H1 (cell line): ENCODE results near the gene CDHR5. TPM values are rescaled to one million over a fixed set of nuclear protein-coding genes. Genes with fewer than 3 reads are reported as not detected.

Experiments
- CTCF ChIA-PET: fragments of 300-600 bp; sonication (Branson Sonifier 250); formaldehyde crosslinking; loops from one replicate; lab custom pipeline; 2021; ENCODE audit not compliant: partially characterized antibody; lab: Charles Lee
- POLR2A ChIA-PET: fragments of 300-600 bp; sonication (Branson Sonifier 250); formaldehyde crosslinking; loops from one replicate; lab custom pipeline; 2021; ENCODE audit warnings: inconsistent platforms; ENCODE audit not compliant: partially characterized antibody; lab: Charles Lee
- DNase-seq, 2 experiments: peaks; one replicate each; pipeline versions ENCODE4 v3.0.0 to v3.0.0-alpha.2; 2010 to 2022; ENCODE audit warnings: low spot score in 2 of 2, low read depth in 1 of 2, mixed read lengths in 1 of 2
- FAIRE-seq: peaks from 2 replicates; lab custom pipeline; 2011; peaks lifted over from hg19 to GRCh38; lab: Jason Lieb, UNC
- H2AFZ ChIP-seq: 2 replicates; pipeline ENCODE4 v1.8.1; 2012; ENCODE audit warnings: low read length, inconsistent platforms
- H2AK5ac ChIP-seq: 2 replicates; pipeline ENCODE4 v1.6.1; 2013; ENCODE audit warnings: low read depth, low read length
- H2BK120ac ChIP-seq: replicated peaks from 2 replicates; pipeline ENCODE3; 2013; ENCODE audit warnings: low read depth, low read length, inconsistent platforms
- H2BK12ac ChIP-seq: 2 replicates; pipeline ENCODE4 v1.6.1; 2013; ENCODE audit warnings: low read depth, low read length
- H2BK15ac ChIP-seq: 2 replicates; pipeline ENCODE4 v1.6.1; 2013; ENCODE audit warnings: low read length
- H2BK20ac ChIP-seq: 2 replicates; pipeline ENCODE4 v1.6.1; 2013; ENCODE audit warnings: low read length
- H2BK5ac ChIP-seq: 2 replicates; pipeline ENCODE4 v1.6.1; 2013; ENCODE audit warnings: low read depth, low read length
- H3K14ac ChIP-seq: 2 replicates; pipeline ENCODE4 v1.6.1; 2013; ENCODE audit warnings: inconsistent platforms; ENCODE audit not compliant: insufficient read length
- H3K18ac ChIP-seq: 2 replicates; pipeline ENCODE4 v1.6.1; 2013; ENCODE audit warnings: low read length; ENCODE audit errors: extremely low read depth
- H3K23ac ChIP-seq: 2 replicates; pipeline ENCODE4 v1.6.1; 2013; ENCODE audit warnings: inconsistent platforms; ENCODE audit not compliant: insufficient read length
- H3K23me2 ChIP-seq: 2 replicates; pipeline ENCODE4 v1.6.1; 2013; ENCODE audit warnings: low read depth, low read length
- H3K27ac ChIP-seq: 2 replicates; pipeline ENCODE4 v1.6.1; 2011; ENCODE audit warnings: low read depth, low read length, inconsistent platforms
- H3K27me3 ChIP-seq, 4 experiments: replicated peaks in 1 of 4; 1 replicate in 1 of 4; 2 replicates in 3 of 4; pipeline versions ENCODE4 v1.6.1 to v1.8.1; 2011 to 2013; ENCODE audit warnings: low read length in 3 of 4, mild to moderate bottlenecking in 3 of 4, inconsistent platforms in 2 of 4, mixed read lengths in 2 of 4, moderate library complexity in 1 of 4; ENCODE audit not compliant: control insufficient read depth in 3 of 4, insufficient read depth in 3 of 4; ENCODE audit errors: extremely low read depth in 1 of 4
- H3K36me3 ChIP-seq, 4 experiments: 2 replicates each; pipeline versions ENCODE4 v1.6.1 to v1.8.1; 2011 to 2013; ENCODE audit warnings: mild to moderate bottlenecking in 4 of 4, low read length in 3 of 4, moderate library complexity in 2 of 4, control low read depth in 1 of 4, inconsistent platforms in 1 of 4; ENCODE audit not compliant: insufficient read depth in 4 of 4, control insufficient read depth in 2 of 4
- H3K4ac ChIP-seq: replicated peaks from 2 replicates; pipeline ENCODE3; 2013; ENCODE audit warnings: low read length, low read depth, mixed read lengths, inconsistent platforms; ENCODE audit not compliant: insufficient read length
- H3K4me1 ChIP-seq, 4 experiments: replicated peaks in 1 of 4; 1 replicate in 1 of 4; 2 replicates in 3 of 4; pipeline versions ENCODE4 v1.6.1 to v1.8.1; 2011 to 2013; ENCODE audit warnings: low read length in 3 of 4, inconsistent platforms in 2 of 4, mixed read lengths in 1 of 4; ENCODE audit not compliant: insufficient read depth in 4 of 4, control insufficient read depth in 3 of 4
- H3K4me2 ChIP-seq, 2 experiments: 2 replicates each; pipeline versions ENCODE4 v1.6.1 to v1.8.1; 2011 to 2013; ENCODE audit warnings: low read depth in 2 of 2, low read length in 2 of 2, control low read depth in 1 of 2, inconsistent platforms in 1 of 2, mild to moderate bottlenecking in 1 of 2; ENCODE audit not compliant: insufficient read depth in 1 of 2
- H3K4me3 ChIP-seq, 4 experiments: fragments of 200-600, 300-600 bp in 1 of 4; sonication (generic), shearing (Covaris generic), sonication (Bioruptor Twin) in 1 of 4; 2 replicates each; pipeline versions ENCODE4 v1.5.1 to v1.8.1; 2011 to 2016; ENCODE audit warnings: low read length in 4 of 4, low read depth in 3 of 4, control low read depth in 2 of 4, inconsistent platforms in 2 of 4, mild to moderate bottlenecking in 2 of 4, mixed read lengths in 1 of 4, moderate library complexity in 1 of 4; ENCODE audit not compliant: insufficient read depth in 2 of 4; ENCODE audit errors: extremely low read depth in 1 of 4
- H3K56ac ChIP-seq: replicated peaks from 2 replicates; pipeline ENCODE3; 2013; ENCODE audit warnings: low read depth, mild to moderate bottlenecking, mixed read lengths, low read length, inconsistent platforms; ENCODE audit not compliant: insufficient read length
- H3K79me1 ChIP-seq: 2 replicates; pipeline ENCODE4 v1.6.1; 2013; ENCODE audit warnings: low read depth, low read length, control low read depth
- H3K79me2 ChIP-seq, 2 experiments: 2 replicates each; pipeline versions ENCODE4 v1.6.1 to v1.8.1; 2012 to 2013; ENCODE audit warnings: low read length in 2 of 2, mild to moderate bottlenecking in 2 of 2, inconsistent platforms in 1 of 2; ENCODE audit not compliant: insufficient read depth in 2 of 2, control insufficient read depth in 1 of 2
- H3K9ac ChIP-seq, 4 experiments: replicated peaks in 1 of 4; 1 replicate in 1 of 4; 2 replicates in 3 of 4; pipeline versions ENCODE4 v1.6.1 to v1.8.1; 2011 to 2013; ENCODE audit warnings: low read depth in 3 of 4, low read length in 3 of 4, control low read depth in 2 of 4, mild to moderate bottlenecking in 2 of 4, moderate library complexity in 2 of 4, inconsistent platforms in 1 of 4; ENCODE audit errors: extremely low read depth in 1 of 4
- H3K9me3 ChIP-seq, 2 experiments: 2 replicates each; pipeline versions ENCODE4 v1.6.1 to v1.8.1; 2012 to 2013; ENCODE audit warnings: mild to moderate bottlenecking in 2 of 2, moderate library complexity in 2 of 2, control low read depth in 1 of 2, inconsistent platforms in 1 of 2, low read depth in 1 of 2, low read length in 1 of 2, mixed read lengths in 1 of 2; ENCODE audit not compliant: insufficient read depth in 2 of 2
- H4K20me1 ChIP-seq, 2 experiments: replicated peaks in 1 of 2; 2 replicates each; pipeline versions ENCODE3 to v1.8.1; 2011 to 2013; ENCODE audit warnings: inconsistent platforms in 2 of 2, low read length in 2 of 2, mild to moderate bottlenecking in 1 of 2; ENCODE audit not compliant: insufficient read depth in 2 of 2, control insufficient read depth in 1 of 2
- H4K5ac ChIP-seq: 2 replicates; pipeline ENCODE4 v1.6.1; 2013; ENCODE audit warnings: low read length, low read depth, mixed read lengths, inconsistent platforms; ENCODE audit not compliant: insufficient read length
- H4K8ac ChIP-seq: 2 replicates; pipeline ENCODE4 v1.8.0; 2013; ENCODE audit warnings: mild to moderate bottlenecking, moderate library complexity, low read length, inconsistent platforms; ENCODE audit not compliant: insufficient read depth; ENCODE audit errors: extremely low read depth
- H4K91ac ChIP-seq: replicated peaks from 2 replicates; pipeline ENCODE3; 2013; ENCODE audit warnings: low read length, mixed read lengths, inconsistent platforms; ENCODE audit not compliant: insufficient read length
- BCL11A ChIP-seq, 2 experiments: IDR thresholded peaks; one replicate each; pipeline ENCODE4 v1.6.1; 2011; ENCODE audit warnings: low read depth in 2 of 2, low read length in 2 of 2, mild to moderate bottlenecking in 2 of 2
- GTF2F1 ChIP-seq: IDR thresholded peaks from 2 replicates; pipeline ENCODE4 v1.6.1; 2012; ENCODE audit warnings: low read depth, low read length, improper control_type of control experiment, borderline replicate concordance
- RFX5 ChIP-seq: IDR thresholded peaks from 2 replicates; pipeline ENCODE4 v1.6.1; 2011; ENCODE audit warnings: low read depth, low read length, improper control_type of control experiment, borderline replicate concordance
- SP1 ChIP-seq: IDR thresholded peaks from 2 replicates; pipeline ENCODE4 v1.6.1; 2011; ENCODE audit warnings: low read depth, low read length
- WGBS, 2 experiments: shearing (Covaris generic) in 1 of 2; methylation state at CpG; one replicate each; pipeline versions ENCODE4 v1.1.6 to v1.1.7; 2013 to 2015; ENCODE audit warnings: low lambda C conversion rate in 2 of 2, mixed read lengths in 2 of 2, inconsistent platforms in 1 of 2, low coverage in 1 of 2, missing lambda C conversion rate in 1 of 2; ENCODE audit not compliant: insufficient replicate concordance in 2 of 2, insufficient coverage in 1 of 2, insufficient read length in 1 of 2; ENCODE audit errors: extremely low coverage in 1 of 2, missing lambda C conversion rate in 1 of 2; 5-methylcytosine and 5-hydroxymethylcytosine counted together
- polyA plus RNA-seq, 7 experiments: library from polyadenylated mRNA; depleted of rRNA in 3 of 7; stranded (reverse) in 5 of 7; unstranded in 2 of 7; fragments of >200 nt in 5 of 7; fragments of 200-250 nt in 2 of 7; gene quantifications; 1 replicate in 5 of 7; 2 replicates in 1 of 7; 4 replicates in 1 of 7; pipeline versions ENCODE4 v1.2.1 to v1.2.3, GENCODE V29; 2011 to 2013; ENCODE audit warnings: missing spikeins in 2 of 7, mixed read lengths in 2 of 7
- total RNA-seq: library from RNA; stranded (reverse); fragmentation: NEBNext Ultra II Directional; extraction: Animal tissue kit (Norgen Biotek cat#: 25700); gene quantifications from 2 replicates; pipeline ENCODE4 v1.2.1, GENCODE V29; 2021

Gene CDHR5
- total and polyA plus RNA-seq, 2 of the 8 experiments (the other 6 are each of a cell fraction or from before 2014, with no cell fraction given) = not detected

DNA sequence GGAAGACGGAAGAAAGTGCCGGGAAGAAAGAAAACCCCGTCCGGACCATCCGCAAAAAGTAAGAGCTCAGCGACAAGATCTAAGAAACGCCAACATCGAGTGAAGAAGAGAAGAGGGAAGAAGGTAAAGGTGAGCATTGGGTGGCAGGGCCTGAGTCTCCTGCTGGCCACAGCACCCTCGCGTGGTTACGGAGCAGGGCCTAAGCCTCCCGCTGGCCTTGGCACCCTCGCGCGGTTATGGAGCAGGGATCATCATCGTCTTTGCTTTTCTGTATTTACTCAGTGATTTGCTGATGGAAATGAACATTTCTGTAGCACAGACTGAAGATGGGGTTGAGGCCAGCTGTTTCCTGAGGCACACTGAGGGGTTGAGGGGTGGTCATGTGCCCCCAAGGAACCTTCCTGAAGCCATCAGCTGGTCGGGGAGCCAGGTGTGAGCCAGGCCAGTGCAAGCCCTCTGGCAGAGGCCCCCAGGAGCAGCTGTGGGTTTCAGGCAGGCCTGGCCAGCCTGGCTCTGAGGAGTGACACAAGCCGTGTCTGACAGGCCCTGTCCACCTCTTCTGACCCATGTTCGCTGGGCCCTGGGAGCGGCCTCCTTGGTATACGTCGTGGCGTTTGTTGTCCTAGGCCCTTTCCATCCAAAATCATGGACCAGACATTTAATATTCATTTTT, 23.0 kb downstream of the CDHR5 start:
- Histone ChIP-seq H3K27me3 (no peaks in the 10 kb centered on the region), H3K9ac (no peak overlapping the region), H4K91ac (no peak overlapping the region), H3K18ac (no peak overlapping the region), H3K27ac (no peak overlapping the region), H2BK120ac (no peak overlapping the region), H4K20me1 (peaks cover 0 to 19% of the 10 kb centered on the region in 2 experiments), H4K5ac (no peak overlapping the region), H3K23me2 (no peaks in the 10 kb centered on the region), H3K4me3 (no peak overlapping the region), H2BK20ac (no peak overlapping the region), H2BK12ac (no peak overlapping the region), H2AK5ac (no peak overlapping the region), H3K4me1 (no peaks in the 10 kb centered on the region), H4K8ac (no peak overlapping the region), H2BK15ac (no peak overlapping the region), H3K56ac (no peak overlapping the region), H3K36me3 (peaks cover 29 to 69% (median 54%) of the 10 kb centered on the region in 4 experiments), H2AFZ (no peak overlapping the region), H2BK5ac (no peak overlapping the region), H3K79me2 (no peaks in the 10 kb centered on the region), H3K4ac (no peak overlapping the region), H3K14ac (no peak overlapping the region), H3K23ac (no peak overlapping the region), H3K4me2 (no peak overlapping the region), H3K9me3 (no peaks in the 10 kb centered on the region), H3K79me1 (peaks cover 6% of the 10 kb centered on the region; the same call in 1 of the 2 replicates)
- WGBS, 2 experiments = 95% methylated on average over 22 of the region's 23 CpGs; no CpG with 5 or more reads in 1 of the 2 experiments
- POLR2A ChIA-PET = interaction anchor here (1.0 to 1.5 kb wide), 4 partner anchors 10 to 146 kb away, joined by 3 to 4 read pairs (median 3); partner anchors contain the start of genes IRF7 and TALDO1
- TF ChIP-seq RFX5 (no peak), SP1 (no peak), GTF2F1 (no peak), BCL11A (IDR thresholded peaks at IDR 0.05; ENCODE audit: low read depth in 2 of 2, low read length in 2 of 2) (no peak)
- CTCF ChIA-PET = interaction anchor here (0.6 to 1.4 kb wide), 3 partner anchors 10 to 47 kb away, joined by 3 to 6 read pairs (median 3); no protein-coding TSS in a partner anchor
- no peak for FAIRE-seq
- DNase-seq = no peak
